Medulla oblongata (tissue), 1 donor: ENCODE results near the gene POMT2.
A peak's percentile ranks its signal among the peaks of the same experiment; 100 is the strongest.
"Not testable (repeated sequence)": the region's sequence is repeated elsewhere in the genome, so short reads cannot be mapped to it uniquely, and the experiment has no call there.

Experiments
- DNase-seq: peaks from one replicate; pipeline ENCODE4 v3.0.0-alpha.2; 2015; ENCODE audit errors: extremely low spot score

POMT2 gene

GRCh38 chr14:77320238-77320935, at the start of gene POMT2:
Gene POMT2 (minus strand): TSS chr14:77320883. CDS start chr14:77320681, 202 bp downstream.
- DNase-seq = peak; percentile 95

- no peak for DNase-seq
These were observed 48.6 kb upstream of the POMT2 start for GRCh38 chr14:77369285-77369684.

GRCh38 chr14:77364146-77364545, 43.5 kb upstream of the POMT2 start:
- DNase-seq = no peak

- DNase-seq = no peak
These were observed 38.9 kb upstream of the POMT2 start for GRCh38 chr14:77359626-77360025.

GRCh38 chr14:77356899-77357298, 36.2 kb upstream of the POMT2 start:
- no peak for DNase-seq

GRCh38 chr14:77355811-77356210, 35.1 kb upstream of the POMT2 start:
- DNase-seq = peak; percentile 27

- peak; percentile 75 for DNase-seq
These were observed 32.9 kb upstream of the POMT2 start for GRCh38 chr14:77353469-77354141.

- peak; percentile 38 for DNase-seq
These were observed 27.1 kb upstream of the POMT2 start for GRCh38 chr14:77347751-77348150.

- no peak for DNase-seq
These were observed 25.8 kb upstream of the POMT2 start for GRCh38 chr14:77346495-77346894.

GRCh38 chr14:77344377-77344996, 23.8 kb upstream of the POMT2 start:
- no peak for DNase-seq

GRCh38 chr14:77343662-77344061, 23.0 kb upstream of the POMT2 start:
- DNase-seq = no peak

GRCh38 chr14:77342726-77343397, 22.2 kb upstream of the POMT2 start:
- DNase-seq = no peak

GRCh38 chr14:77340389-77340788, 19.7 kb upstream of the POMT2 start:
- DNase-seq = no peak

- no peak for DNase-seq
These were observed 18.7 kb upstream of the POMT2 start for GRCh38 chr14:77339407-77339806.

GRCh38 chr14:77338302-77338701, 17.6 kb upstream of the POMT2 start:
- DNase-seq = no peak

GRCh38 chr14:77337880-77338279, 17.2 kb upstream of the POMT2 start:
- DNase-seq = no peak

- not testable (repeated sequence) for DNase-seq
These were observed 16.6 kb upstream of the POMT2 start for GRCh38 chr14:77337255-77337654.

GRCh38 chr14:77335576-77335975, 14.9 kb upstream of the POMT2 start:
- DNase-seq = no peak

- no peak for DNase-seq
These were observed 9.2 kb upstream of the POMT2 start for GRCh38 chr14:77329872-77330271.

- no peak for DNase-seq
These were observed 6.4 kb upstream of the POMT2 start for GRCh38 chr14:77327111-77327510.

- no peak for DNase-seq
These were observed 5.0 kb upstream of the POMT2 start for GRCh38 chr14:77325746-77326094.
